ENCODE results near the gene SLC2A9. TPM values are rescaled to one million over a fixed set of nuclear protein-coding genes. Genes with fewer than 3 reads are reported as not detected.

The SLC2A9 gene
- total and polyA plus RNA-seq, 7 donors: 0.92 to 6.7 (median 5.2) TPM; not detected in 1

DNA sequence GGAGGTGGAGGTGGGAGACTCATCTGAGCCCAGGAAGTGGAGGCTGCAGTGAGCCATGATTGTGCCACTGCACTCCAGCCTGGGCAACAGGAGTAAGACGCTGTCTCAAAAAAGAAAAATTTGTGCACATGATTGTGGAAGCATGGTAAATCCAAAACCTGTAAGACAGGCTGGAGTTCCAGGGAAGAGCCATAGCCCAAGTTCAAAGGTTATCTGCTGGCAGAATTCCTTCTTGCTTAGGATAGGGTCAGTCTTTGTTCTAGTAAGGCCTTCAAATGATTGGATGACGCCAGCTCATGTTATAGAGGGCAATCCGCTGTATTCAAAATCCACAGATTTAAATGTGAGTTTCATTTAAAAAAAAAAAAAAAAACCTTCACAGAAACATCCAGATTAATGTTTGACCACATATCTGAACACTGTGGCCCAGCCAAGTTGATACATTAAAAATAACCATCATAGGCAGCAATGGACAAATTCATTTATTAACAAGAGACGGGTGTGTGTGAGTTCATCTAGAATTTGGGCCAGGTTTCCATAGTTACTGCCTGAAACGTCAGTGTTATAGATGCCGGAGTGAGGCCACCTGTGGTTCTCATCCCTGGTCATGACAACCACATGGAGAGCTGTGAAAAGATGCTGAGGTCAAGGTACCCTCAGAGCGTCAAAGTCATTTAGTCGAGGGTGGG lies 35.2 kb upstream of the SLC2A9 start:
- DNase-seq: no peak
- H3K9me3 ChIP-seq: no peaks in the 10 kb centered on the region
- WGBS, 2 donors: 84 to 88% methylated on average over 8 of the region's 8 CpGs
- H3K27ac ChIP-seq: no peak overlapping the region
- no peaks in the 10 kb centered on the region for H3K4me1 ChIP-seq
- intact Hi-C loops (cut with DNase I): no loop called here
- no peaks in the 10 kb centered on the region for H3K27me3 ChIP-seq
- H3K36me3 ChIP-seq: no peaks in the 10 kb centered on the region
- no peak for TF ChIP-seq POLR2A (IDR thresholded peaks at IDR 0.05)
- no peak for TF ChIP-seq EP300 (IDR thresholded peaks at IDR 0.05)
- TF ChIP-seq, protein P1, sequence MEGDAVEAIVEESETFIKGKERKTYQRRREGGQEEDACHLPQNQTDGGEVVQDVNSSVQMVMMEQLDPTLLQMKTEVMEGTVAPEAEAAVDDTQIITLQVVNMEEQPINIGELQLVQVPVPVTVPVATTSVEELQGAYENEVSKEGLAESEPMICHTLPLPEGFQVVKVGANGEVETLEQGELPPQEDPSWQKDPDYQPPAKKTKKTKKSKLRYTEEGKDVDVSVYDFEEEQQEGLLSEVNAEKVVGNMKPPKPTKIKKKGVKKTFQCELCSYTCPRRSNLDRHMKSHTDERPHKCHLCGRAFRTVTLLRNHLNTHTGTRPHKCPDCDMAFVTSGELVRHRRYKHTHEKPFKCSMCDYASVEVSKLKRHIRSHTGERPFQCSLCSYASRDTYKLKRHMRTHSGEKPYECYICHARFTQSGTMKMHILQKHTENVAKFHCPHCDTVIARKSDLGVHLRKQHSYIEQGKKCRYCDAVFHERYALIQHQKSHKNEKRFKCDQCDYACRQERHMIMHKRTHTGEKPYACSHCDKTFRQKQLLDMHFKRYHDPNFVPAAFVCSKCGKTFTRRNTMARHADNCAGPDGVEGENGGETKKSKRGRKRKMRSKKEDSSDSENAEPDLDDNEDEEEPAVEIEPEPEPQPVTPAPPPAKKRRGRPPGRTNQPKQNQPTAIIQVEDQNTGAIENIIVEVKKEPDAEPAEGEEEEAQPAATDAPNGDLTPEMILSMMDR (IDR thresholded peaks at IDR 0.05): no peak
- TF ChIP-seq POLR2AphosphoS5 (IDR thresholded peaks at IDR 0.05): no peak
- no peak overlapping the region for H3K4me3 ChIP-seq

DNA sequence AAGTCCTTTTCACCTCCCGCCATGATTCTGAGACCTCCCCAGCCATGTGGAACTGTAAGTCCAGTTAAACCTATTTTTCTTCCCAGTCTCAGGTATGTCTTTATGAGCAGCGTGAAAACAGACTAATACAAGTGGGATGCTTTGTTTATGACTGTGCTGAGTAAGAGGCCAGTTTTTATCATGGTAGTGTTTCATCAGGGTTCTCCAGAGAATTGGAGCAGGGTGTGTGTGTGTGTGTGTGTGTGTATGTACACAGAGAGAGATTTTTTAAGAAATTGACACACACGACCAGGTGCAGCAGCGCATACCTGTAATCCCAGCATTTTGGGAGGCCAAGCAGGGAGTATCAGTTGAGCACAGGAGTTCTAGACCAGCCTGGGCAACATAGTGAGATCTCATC lies 34.6 kb upstream of the SLC2A9 start:
- Histone ChIP-seq H3K27me3 (no peaks in the 10 kb centered on the region), H3K36me3 (no peaks in the 10 kb centered on the region), H3K4me1 (no peaks in the 10 kb centered on the region), H3K9me3 (no peaks in the 10 kb centered on the region), H3K4me3 (no peak overlapping the region), H3K27ac (no peak overlapping the region)
- WGBS, 2 donors: 89 to 96% methylated on average over 4 of the region's 4 CpGs
- TF ChIP-seq, protein P1 (IDR thresholded peaks at IDR 0.05): no peak
- TF ChIP-seq POLR2AphosphoS5 (IDR thresholded peaks at IDR 0.05) (no peak), EP300 (IDR thresholded peaks at IDR 0.05) (no peak), POLR2A (IDR thresholded peaks at IDR 0.05) (no peak)
- intact Hi-C loops (cut with DNase I): no loop called here
- no peak for DNase-seq

DNA sequence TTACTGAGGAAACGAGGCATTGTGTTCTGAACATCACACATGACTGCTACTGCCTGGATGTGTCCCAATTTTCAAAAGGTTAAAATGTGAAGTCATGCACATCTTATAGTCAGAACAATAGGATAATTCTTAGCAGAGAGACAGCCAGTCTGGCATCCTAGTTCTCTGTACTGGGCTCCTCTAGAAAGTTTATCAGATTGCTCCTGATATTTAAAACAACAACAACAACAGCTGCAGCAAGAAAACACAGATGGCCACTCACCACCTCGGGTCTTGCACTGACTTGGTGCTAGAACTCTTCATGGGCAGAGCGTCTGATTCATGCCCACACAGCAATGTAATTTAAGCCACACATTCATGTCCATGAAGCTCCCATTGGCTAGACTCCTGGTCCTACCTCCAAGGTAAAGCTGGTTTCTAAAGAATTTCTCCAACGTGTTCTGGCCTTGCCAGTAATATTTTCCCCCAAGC lies 33.3 kb upstream of the SLC2A9 start:
- Histone ChIP-seq H3K9me3 (no peaks in the 10 kb centered on the region), H3K4me3 (no peak overlapping the region), H3K27ac (no peak overlapping the region), H3K4me1 (no peaks in the 10 kb centered on the region), H3K36me3 (no peaks in the 10 kb centered on the region), H3K27me3 (no peaks in the 10 kb centered on the region)
- intact Hi-C loops (cut with DNase I): no loop called here
- no peak for DNase-seq
- TF ChIP-seq, protein P1 (IDR thresholded peaks at IDR 0.05): no peak
- TF ChIP-seq POLR2AphosphoS5 (IDR thresholded peaks at IDR 0.05): no peak
- 83 to 85% methylated on average over 4 of the region's 4 CpGs for WGBS, 2 donors

DNA sequence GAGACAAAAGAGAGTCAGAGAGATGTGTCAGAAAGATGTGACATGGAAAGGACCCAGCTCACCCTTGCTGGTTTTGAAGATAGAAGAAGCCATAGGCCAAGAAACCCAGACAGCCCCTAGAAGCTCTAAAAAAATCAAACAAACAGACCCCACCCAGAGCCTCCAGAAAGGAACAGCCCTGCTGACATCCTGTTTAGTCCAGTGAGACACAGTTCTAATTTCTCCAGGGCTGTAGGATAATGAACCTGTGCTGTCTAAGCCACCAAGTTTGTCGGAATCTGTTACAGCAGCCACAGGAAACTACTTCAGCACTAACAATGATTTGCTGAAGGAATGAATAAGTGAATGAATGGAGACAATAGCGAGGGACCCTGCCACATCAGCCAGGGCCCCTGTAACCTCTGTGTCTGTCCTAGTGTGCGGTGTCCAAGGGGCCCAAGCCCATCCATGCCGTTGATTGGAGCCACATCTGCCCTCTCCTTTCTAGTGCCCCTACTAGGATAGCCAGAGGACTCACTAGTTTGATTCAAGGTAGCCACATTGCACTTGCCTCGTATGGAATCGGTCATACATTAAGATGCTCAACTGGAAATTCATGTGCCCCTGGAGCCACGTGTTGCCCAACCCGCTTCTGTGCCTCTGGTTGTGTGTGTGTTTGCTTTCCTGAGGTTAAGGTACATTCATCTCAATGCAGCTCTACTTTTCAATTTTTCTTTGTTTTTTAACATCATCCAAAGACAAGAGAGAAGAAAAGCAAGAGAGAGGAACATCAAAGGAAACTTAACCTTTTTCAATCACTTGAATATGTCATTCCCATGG lies 32.5 kb upstream of the SLC2A9 start:
- intact Hi-C loops (cut with DNase I): no loop called here
- Histone ChIP-seq H3K9me3 (no peaks in the 10 kb centered on the region), H3K27ac (no peak overlapping the region), H3K27me3 (no peaks in the 10 kb centered on the region), H3K4me1 (no peaks in the 10 kb centered on the region), H3K4me3 (no peak overlapping the region), H3K36me3 (no peaks in the 10 kb centered on the region)
- no peak for DNase-seq
- 85 to 93% methylated on average over 8 of the region's 8 CpGs for WGBS, 2 donors
- TF ChIP-seq POLR2A (IDR thresholded peaks at IDR 0.05): no peak
- TF ChIP-seq, protein P1 (IDR thresholded peaks at IDR 0.05): no peak
- TF ChIP-seq POLR2AphosphoS5 (IDR thresholded peaks at IDR 0.05): no peak
- no peak for TF ChIP-seq EP300 (IDR thresholded peaks at IDR 0.05)
